ENCODE measurements around the gene TRIM33. TPM values are rescaled to one million over a fixed set of nuclear protein-coding genes. Genes with fewer than 3 reads are reported as not detected.

The TRIM33 gene
- polyA plus RNA-seq, 1 donor (not counting 4 experiments of a cell fraction or from before 2014, with no cell fraction given), result 26.4 TPM

DNA sequence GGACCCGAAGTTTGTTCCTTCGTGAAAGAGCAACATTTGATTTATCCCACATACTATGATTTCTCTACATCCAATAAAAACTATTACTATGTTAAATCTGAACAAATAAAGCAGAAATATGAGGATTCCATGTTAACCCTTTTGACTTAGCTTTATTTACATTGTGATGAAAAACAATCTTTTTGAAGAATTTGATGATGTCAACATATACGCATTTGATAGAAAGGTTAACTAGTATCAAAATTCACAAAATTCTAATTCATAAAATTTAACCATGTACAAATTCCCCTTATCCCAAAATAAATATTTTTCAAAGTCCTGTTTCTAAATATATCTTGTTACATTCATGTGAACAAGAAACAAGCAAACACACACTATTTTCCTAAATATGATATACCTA, 74.2 kb downstream of the TRIM33 start:
- DNase-seq (ENCODE audit: low read depth, low spot score) (no peak), FAIRE-seq (no peak)
- dilution Hi-C loops (cut with MboI; ENCODE audit: extremely low pct_ligation_motif_present, low sequenced_read_pairs), result no loop called here
- Histone ChIP-seq H3K79me2 (ENCODE audit: control insufficient read depth, insufficient read depth, low read length) (peaks cover 10% of the 10 kb centered on the region), H3K27ac (ENCODE audit: control insufficient read depth, insufficient read depth, low read length) (no peak overlapping the region), H3K4me2 (ENCODE audit: control insufficient read depth, extremely low read depth, insufficient read depth, low read depth, low read length) (no peak overlapping the region), H3K36me3 (ENCODE audit: control insufficient read depth in 2 of 2, extremely low read depth in 1 of 2, insufficient read depth in 2 of 2, low read length in 2 of 2) (no peaks in the 10 kb centered on the region), H3K4me1 (ENCODE audit: control insufficient read depth, extremely low read depth, insufficient read depth, low read length) (no peaks in the 10 kb centered on the region), H3K9me1 (ENCODE audit: control insufficient read depth, extremely low read depth, insufficient read depth, low read length) (no peaks in the 10 kb centered on the region), H2AFZ (ENCODE audit: control insufficient read depth, low read length) (no peak overlapping the region), H3K9ac (ENCODE audit: control insufficient read depth, extremely low read depth, insufficient read depth, low read length) (no peak overlapping the region), H3K27me3 (ENCODE audit: control insufficient read depth, extremely low read depth, insufficient read depth, low read length) (no peaks in the 10 kb centered on the region), H3K9me3 (ENCODE audit: control insufficient read depth, low read depth, low read length) (no peaks in the 10 kb centered on the region), H4K20me1 (ENCODE audit: control insufficient read depth, extremely low read depth, insufficient read depth, low read length) (no peaks in the 10 kb centered on the region), H3K4me3 (ENCODE audit: control insufficient read depth in 2 of 3, extremely low read depth in 1 of 3, insufficient read depth in 2 of 3, low read depth in 1 of 3, low read length in 3 of 3) (no peak overlapping the region)
- TF ChIP-seq, protein P1, sequence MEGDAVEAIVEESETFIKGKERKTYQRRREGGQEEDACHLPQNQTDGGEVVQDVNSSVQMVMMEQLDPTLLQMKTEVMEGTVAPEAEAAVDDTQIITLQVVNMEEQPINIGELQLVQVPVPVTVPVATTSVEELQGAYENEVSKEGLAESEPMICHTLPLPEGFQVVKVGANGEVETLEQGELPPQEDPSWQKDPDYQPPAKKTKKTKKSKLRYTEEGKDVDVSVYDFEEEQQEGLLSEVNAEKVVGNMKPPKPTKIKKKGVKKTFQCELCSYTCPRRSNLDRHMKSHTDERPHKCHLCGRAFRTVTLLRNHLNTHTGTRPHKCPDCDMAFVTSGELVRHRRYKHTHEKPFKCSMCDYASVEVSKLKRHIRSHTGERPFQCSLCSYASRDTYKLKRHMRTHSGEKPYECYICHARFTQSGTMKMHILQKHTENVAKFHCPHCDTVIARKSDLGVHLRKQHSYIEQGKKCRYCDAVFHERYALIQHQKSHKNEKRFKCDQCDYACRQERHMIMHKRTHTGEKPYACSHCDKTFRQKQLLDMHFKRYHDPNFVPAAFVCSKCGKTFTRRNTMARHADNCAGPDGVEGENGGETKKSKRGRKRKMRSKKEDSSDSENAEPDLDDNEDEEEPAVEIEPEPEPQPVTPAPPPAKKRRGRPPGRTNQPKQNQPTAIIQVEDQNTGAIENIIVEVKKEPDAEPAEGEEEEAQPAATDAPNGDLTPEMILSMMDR (optimal IDR thresholded peaks at IDR 0.05 in 1 of 3, IDR thresholded peaks at IDR 0.05 in 1 of 3, conservative IDR thresholded peaks at IDR 0.05 in 1 of 3; ENCODE audit: extremely low read depth in 1 of 3, insufficient read depth in 2 of 3, low read length in 3 of 3), result no peak
- no peak for TF ChIP-seq EZH2 (IDR thresholded peaks at IDR 0.05; ENCODE audit: low read length)

DNA sequence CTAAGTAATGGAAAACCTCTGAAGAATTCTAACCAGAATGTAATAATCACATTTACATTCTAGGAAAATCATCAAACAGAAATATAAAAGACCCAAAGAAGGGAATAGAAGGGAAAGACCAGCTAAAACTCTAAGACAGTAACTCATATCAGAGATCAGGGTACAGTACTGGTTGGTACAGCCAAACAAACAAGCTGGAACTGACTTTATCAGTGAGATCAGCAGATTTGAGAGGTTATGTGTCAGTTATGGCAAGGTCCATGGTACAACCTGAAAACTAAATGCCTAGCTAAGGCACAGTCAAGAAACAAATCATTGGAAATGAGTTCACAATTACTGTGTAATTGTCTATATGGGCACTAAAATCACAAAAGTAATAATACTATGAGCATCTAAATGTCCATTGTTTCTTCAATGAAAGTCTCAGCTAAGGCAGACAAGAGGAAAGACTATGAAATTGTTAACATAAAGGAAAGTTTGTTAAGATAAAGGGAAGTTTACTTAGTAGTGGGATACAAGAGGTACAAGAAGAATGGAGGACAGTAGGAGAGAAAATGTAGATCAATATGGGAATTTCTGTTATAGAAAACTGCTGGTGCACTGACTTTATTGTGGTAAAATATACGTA, 75.8 kb downstream of the TRIM33 start:
- H3K4me3 ChIP-seq (ENCODE audit: control insufficient read depth in 2 of 3, extremely low read depth in 1 of 3, insufficient read depth in 2 of 3, low read depth in 1 of 3, low read length in 3 of 3), result no peak overlapping the region
- no peak overlapping the region for H3K27ac ChIP-seq (ENCODE audit: control insufficient read depth, insufficient read depth, low read length)
- no peaks in the 10 kb centered on the region for H4K20me1 ChIP-seq (ENCODE audit: control insufficient read depth, extremely low read depth, insufficient read depth, low read length)
- H3K27me3 ChIP-seq (ENCODE audit: control insufficient read depth, extremely low read depth, insufficient read depth, low read length), result no peaks in the 10 kb centered on the region
- H3K4me2 ChIP-seq (ENCODE audit: control insufficient read depth, extremely low read depth, insufficient read depth, low read depth, low read length), result no peak overlapping the region
- FAIRE-seq (no peak), DNase-seq (ENCODE audit: low read depth, low spot score) (no peak)
- no peaks in the 10 kb centered on the region for H3K4me1 ChIP-seq (ENCODE audit: control insufficient read depth, extremely low read depth, insufficient read depth, low read length)
- H3K9me1 ChIP-seq (ENCODE audit: control insufficient read depth, extremely low read depth, insufficient read depth, low read length), result no peaks in the 10 kb centered on the region
- H3K9ac ChIP-seq (ENCODE audit: control insufficient read depth, extremely low read depth, insufficient read depth, low read length), result no peak overlapping the region
- peaks cover 8% of the 10 kb centered on the region for H3K79me2 ChIP-seq (ENCODE audit: control insufficient read depth, insufficient read depth, low read length)
- dilution Hi-C loops (cut with MboI; ENCODE audit: extremely low pct_ligation_motif_present, low sequenced_read_pairs), result no loop called here
- H2AFZ ChIP-seq (ENCODE audit: control insufficient read depth, low read length), result no peak overlapping the region
- TF ChIP-seq, protein P1 (optimal IDR thresholded peaks at IDR 0.05 in 1 of 3, IDR thresholded peaks at IDR 0.05 in 1 of 3, conservative IDR thresholded peaks at IDR 0.05 in 1 of 3; ENCODE audit: extremely low read depth in 1 of 3, insufficient read depth in 2 of 3, low read length in 3 of 3), result no peak
- TF ChIP-seq EZH2 (IDR thresholded peaks at IDR 0.05; ENCODE audit: low read length), result no peak
- no peaks in the 10 kb centered on the region for H3K36me3 ChIP-seq (ENCODE audit: control insufficient read depth in 2 of 2, extremely low read depth in 1 of 2, insufficient read depth in 2 of 2, low read length in 2 of 2)
- H3K9me3 ChIP-seq (ENCODE audit: control insufficient read depth, low read depth, low read length), result no peaks in the 10 kb centered on the region
